ENCODE results near the gene ATF4. TPM values are rescaled to one million over a fixed set of nuclear protein-coding genes. Genes with fewer than 3 reads are reported as not detected.

The ATF4 gene
- total RNA-seq, 1 donor from 2014 or later: 363 TPM

GRCh38 chr22:39489094-39490068 lies 31.0 kb upstream of the ATF4 start:
- Mint-ChIP-seq H3K4me1 (peaks cover 19% of the 10 kb centered on the region), H3K9me3 (no peaks in the 10 kb centered on the region), H3K27me3 (no peaks in the 10 kb centered on the region), H3K36me3 (ENCODE audit: low read depth) (peaks cover 20% of the 10 kb centered on the region), H3K4me3 (peak overlapping the region; percentile 17), H3K27ac (peak overlapping the region; percentile 13)
- TF ChIP-seq CTCF (IDR thresholded peaks at IDR 0.05): no peak
- intact Hi-C loops (cut with micrococcal nuclease): loop anchor here (1.0 to 2.0 kb wide), 4 partner anchors 13 to 43 kb away; partner anchors contain the start of genes ATF4, MIEF1 and RPS19BP1
- DNase-seq (no peak), ATAC-seq (ENCODE audit: low read depth) (no peak)
- ChIA-PET POLR2A (interaction anchor here (0.6 to 2.6 kb wide), 13 partner anchors 12 to 1532 kb away, joined by 3 to 11 read pairs (median 3); partner anchors contain the start of genes ATF4, MIEF1, RPL3 and TAB1), CTCF (interaction anchor here (0.7 to 2.2 kb wide), 4 partner anchors 40 to 52 kb away, joined by 4 to 6 read pairs (median 6); no protein-coding TSS in a partner anchor)

- TF ChIP-seq CTCF (IDR thresholded peaks at IDR 0.05): no peak
- Mint-ChIP-seq H3K27me3 (no peaks in the 10 kb centered on the region), H3K4me1 (peaks cover 23% of the 10 kb centered on the region), H3K27ac (peak overlapping the region; percentile 13), H3K9me3 (no peaks in the 10 kb centered on the region), H3K36me3 (ENCODE audit: low read depth) (peaks cover 20% of the 10 kb centered on the region), H3K4me3 (peak overlapping the region; percentile 17)
- CTCF ChIA-PET: interaction anchor here (1.1 to 2.2 kb wide), 4 partner anchors 20 to 53 kb away, joined by 3 to 6 read pairs (median 6); no protein-coding TSS in a partner anchor
- intact Hi-C loops (cut with micrococcal nuclease): loop anchor here (1.0 to 2.0 kb wide), 4 partner anchors 12 to 43 kb away; partner anchors contain the start of genes ATF4, MIEF1 and RPS19BP1
- DNase-seq (peak; percentile 55), ATAC-seq (ENCODE audit: low read depth) (peak; percentile 99)
- POLR2A ChIA-PET: interaction anchor here (0.6 to 2.6 kb wide), 13 partner anchors 12 to 1531 kb away, joined by 3 to 11 read pairs (median 3); partner anchors contain the start of genes ATF4, MIEF1, RPL3 and TAB1
Observed at GRCh38 chr22:39490135-39490798, 30.1 kb upstream of the ATF4 start.

- no peaks in the 10 kb centered on the region for H3K27me3 Mint-ChIP-seq
- DNase-seq (no peak), ATAC-seq (ENCODE audit: low read depth) (no peak)
- H3K36me3 Mint-ChIP-seq (ENCODE audit: low read depth): peaks cover 20% of the 10 kb centered on the region
- H3K9me3 Mint-ChIP-seq: no peaks in the 10 kb centered on the region
- intact Hi-C loops (cut with micrococcal nuclease): loop anchor here (1.0 to 2.0 kb wide), 4 partner anchors 11 to 44 kb away; partner anchors contain the start of genes ATF4, MIEF1 and RPS19BP1
- CTCF ChIA-PET: interaction anchor here (0.7 to 1.3 kb wide), 4 partner anchors 19 to 544 kb away, joined by 3 to 6 read pairs (median 4); no protein-coding TSS in a partner anchor
- H3K4me3 Mint-ChIP-seq: no peak overlapping the region
- TF ChIP-seq CTCF (IDR thresholded peaks at IDR 0.05): no peak
- no peak overlapping the region for H3K27ac Mint-ChIP-seq
- POLR2A ChIA-PET: interaction anchor here (0.7 to 2.6 kb wide), 10 partner anchors 11 to 171 kb away, joined by 3 to 11 read pairs (median 4); partner anchors contain the start of genes ATF4, MIEF1 and RPL3
- H3K4me1 Mint-ChIP-seq: peaks cover 27% of the 10 kb centered on the region
Observed at GRCh38 chr22:39490966-39491680, 29.2 kb upstream of the ATF4 start.

GRCh38 chr22:39491696-39492095 lies 28.7 kb upstream of the ATF4 start:
- Mint-ChIP-seq H3K36me3 (ENCODE audit: low read depth) (peaks cover 20% of the 10 kb centered on the region), H3K27me3 (no peaks in the 10 kb centered on the region), H3K9me3 (no peaks in the 10 kb centered on the region), H3K4me3 (no peak overlapping the region), H3K4me1 (peaks cover 27% of the 10 kb centered on the region), H3K27ac (peak overlapping the region; percentile 46)
- ATAC-seq (ENCODE audit: low read depth): no peak
- intact Hi-C loops (cut with micrococcal nuclease): loop anchor here (2.0 kb wide), 4 partner anchors 21 to 93 kb away; partner anchors contain the start of gene TAB1
- TF ChIP-seq CTCF (IDR thresholded peaks at IDR 0.05): no peak
- POLR2A ChIA-PET: interaction anchor here (0.6 to 2.6 kb wide), 5 partner anchors 10 to 216 kb away, joined by 3 to 11 read pairs (median 4); partner anchors contain the start of gene MIEF1
- CTCF ChIA-PET: interaction anchor here (0.7 to 1.3 kb wide), 2 partner anchors 37 to 543 kb away, joined by 3 to 5 read pairs; no protein-coding TSS in a partner anchor
- DNase-seq: no peak

All from activated B cell treated with CpG ODN at 0.5 μM for 24 hours (primary cell).